Measurements from ENCODE around the gene LLCFC1. TPM values are rescaled to one million over a fixed set of nuclear protein-coding genes. Genes with fewer than 3 reads are reported as not detected.

LLCFC1 gene
- total RNA-seq, 1 donor from 2014 or later = not detected

DNA sequence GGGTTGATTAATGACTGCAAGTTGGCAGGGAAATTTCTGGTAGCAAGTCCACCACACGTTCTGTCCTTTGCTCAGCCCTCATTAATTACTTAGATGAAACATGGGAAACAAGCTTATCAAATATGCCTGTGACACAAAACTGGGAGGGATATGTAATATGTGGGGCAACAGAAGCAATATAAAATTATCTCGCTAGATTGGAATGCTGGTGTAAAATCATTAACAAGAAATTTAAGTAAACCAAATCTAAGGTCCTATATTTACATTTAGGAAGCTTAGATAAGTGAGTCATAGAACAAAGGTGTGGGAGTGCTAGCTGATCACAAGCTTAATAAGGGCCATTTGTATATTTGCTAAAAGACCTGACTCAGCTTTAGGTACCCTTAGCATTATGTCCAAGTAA is 29.3 kb upstream of the LLCFC1 start:
- DNase-seq (ENCODE audit: low spot score) = no peak

DNA sequence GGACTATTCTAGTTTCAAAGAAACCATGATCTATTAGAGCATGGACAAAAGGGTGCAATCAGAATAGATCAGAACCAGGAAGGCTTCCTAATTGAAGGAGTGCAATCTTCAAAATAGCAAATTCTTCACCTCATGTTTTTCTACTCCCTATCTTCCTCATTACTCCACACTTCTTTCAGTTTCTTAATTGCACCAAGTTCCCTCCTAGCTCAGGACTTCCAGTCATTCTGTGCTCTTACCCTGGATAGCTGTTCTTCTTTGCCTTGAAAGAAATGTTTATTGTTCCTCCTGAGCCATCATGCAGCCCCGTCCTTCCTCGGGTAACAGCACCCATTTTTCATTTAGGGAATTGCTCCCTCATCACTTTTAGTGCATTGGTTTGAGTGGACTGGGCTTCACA is 28.8 kb upstream of the LLCFC1 start:
- DNase-seq (ENCODE audit: low spot score) = no peak

DNA sequence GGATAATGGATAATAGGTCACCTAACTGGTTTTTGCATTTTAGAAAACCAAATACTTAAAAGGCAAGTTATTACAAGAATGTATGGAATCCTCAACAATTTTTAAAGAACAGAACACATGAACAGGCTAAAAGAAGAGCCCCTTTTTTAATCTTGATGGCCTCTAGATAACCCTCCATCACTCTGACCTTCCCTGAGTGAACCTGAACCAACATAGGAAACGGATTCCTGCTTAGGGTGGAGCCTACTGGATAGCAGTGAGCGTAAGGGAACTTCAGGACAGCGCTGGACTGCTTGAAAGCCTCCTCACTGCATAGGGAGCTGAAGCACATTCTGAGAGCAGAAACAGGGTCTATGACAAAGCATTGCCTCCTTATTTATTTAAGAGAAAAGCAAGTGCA is 26.2 kb upstream of the LLCFC1 start:
- DNase-seq (ENCODE audit: low spot score) = no peak

DNA sequence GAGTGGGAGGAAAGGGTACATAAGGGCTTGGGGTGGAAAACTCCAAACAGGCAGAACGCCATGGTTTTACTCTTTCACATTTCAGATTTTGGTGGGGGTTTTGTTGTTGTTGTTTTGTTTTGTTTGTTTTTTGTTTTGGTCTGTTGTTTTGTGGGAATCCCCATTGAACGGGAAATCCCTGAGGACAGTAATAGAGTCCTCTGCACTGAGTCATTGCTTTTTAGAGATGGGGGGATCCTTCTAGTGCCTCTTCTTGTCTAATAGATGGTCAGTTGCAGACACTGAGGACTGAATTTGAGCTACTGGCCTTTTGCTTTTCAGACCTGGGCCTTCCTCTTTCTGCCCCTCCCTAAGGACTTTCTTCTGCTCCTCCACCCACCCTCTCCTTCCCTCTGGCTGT is 25.7 kb upstream of the LLCFC1 start:
- no peak for DNase-seq (ENCODE audit: low spot score)

DNA sequence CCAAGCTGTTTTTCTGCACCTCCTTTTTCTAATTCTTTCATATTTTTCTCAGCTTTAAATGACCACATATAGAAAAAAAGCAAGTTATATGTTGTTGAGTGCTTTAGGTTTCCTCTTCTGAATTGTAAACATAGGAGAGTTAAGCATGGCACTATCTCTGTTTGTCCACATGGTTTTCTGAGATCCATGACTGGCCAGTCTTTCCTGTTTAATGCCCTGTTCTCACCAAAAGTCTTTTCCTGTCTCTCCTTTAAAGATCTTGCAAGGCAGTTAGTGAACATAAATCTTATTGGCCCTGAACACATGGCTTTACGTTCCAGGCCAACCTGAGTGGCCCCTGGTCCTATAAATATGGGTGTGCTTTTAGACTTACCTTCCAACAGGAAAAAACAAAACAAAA is 25.2 kb upstream of the LLCFC1 start:
- DNase-seq (ENCODE audit: low spot score) = no peak

DNA sequence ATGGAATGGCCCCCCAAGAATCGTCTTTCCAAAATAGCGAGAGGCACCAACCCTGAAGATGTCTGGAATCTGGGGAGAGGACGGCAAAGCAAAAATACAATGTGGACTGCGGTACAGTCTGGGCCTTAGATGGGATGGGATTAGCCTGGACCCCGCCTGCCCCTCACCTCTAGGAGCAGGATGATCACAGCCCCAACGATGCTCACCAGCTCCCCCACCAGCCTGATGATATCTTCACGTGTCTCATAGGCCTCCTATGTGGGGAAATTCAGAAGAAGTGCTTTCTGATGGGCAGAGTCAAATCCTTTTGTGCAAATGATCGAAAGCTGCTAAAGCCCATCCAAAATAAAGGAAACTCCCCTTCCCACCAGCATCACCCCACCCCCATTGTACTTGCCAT is 24.0 kb upstream of the LLCFC1 start:
- DNase-seq (ENCODE audit: low spot score) = no peak

DNA sequence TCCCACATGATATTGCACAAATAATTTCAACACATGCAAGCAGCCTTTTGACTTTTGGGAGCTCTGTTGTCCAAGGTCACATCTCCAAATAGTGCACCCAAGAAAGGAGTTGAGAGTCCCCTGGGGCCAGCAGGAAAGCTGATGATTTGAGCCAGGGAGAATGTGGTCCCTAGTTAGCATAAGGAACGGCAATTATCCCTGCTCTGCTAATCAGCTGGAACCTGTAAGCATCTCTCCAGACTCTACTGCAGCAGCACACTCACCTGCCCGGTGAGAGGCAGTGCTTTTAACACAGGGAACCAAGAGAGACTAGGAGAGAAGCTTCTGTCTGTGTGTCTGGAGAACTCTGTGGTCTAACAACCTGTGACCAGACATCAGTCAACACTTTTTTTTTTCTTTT is 22.8 kb upstream of the LLCFC1 start:
- no peak for DNase-seq (ENCODE audit: low spot score)

DNA sequence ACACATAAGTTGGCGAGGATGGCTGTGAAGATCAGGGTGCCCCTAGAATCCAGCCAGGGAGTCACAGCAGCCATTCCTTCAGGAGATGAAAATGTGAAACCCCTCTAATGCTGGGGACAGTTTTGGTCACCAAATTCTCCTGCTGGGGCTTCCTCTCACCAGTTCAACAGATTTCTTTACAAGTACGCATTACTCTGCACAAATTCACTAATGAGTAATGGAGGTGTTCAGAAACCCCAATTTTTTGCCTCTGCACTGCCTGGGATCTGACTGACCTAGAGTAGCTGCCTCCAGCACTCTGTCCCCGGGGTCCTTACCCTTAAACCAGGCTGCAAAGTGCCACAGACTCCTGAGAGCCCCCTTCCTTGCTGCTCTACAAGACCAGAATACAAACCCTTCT is 21.8 kb upstream of the LLCFC1 start:
- DNase-seq (ENCODE audit: low spot score) = no peak

DNA sequence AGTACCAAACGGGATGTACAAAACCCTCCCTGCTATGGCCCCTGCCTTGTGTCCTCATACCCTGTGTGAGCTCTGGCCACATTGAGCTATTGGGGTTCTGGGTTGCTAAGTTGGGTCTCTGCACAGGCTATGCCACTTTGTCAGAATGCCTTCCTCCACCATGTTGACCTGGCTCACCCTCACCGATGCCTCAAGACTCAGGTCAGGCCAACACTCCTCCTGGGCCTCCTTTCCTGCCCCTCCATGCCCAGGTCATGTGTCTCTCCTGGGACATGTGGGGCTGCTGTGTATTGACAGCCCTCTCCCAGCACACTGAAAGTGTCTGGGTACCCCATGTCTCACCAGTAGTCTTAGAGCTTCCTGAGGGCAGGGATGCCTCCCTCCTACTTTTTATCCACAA is 20.4 kb upstream of the LLCFC1 start:
- no peak for DNase-seq (ENCODE audit: low spot score)

DNA sequence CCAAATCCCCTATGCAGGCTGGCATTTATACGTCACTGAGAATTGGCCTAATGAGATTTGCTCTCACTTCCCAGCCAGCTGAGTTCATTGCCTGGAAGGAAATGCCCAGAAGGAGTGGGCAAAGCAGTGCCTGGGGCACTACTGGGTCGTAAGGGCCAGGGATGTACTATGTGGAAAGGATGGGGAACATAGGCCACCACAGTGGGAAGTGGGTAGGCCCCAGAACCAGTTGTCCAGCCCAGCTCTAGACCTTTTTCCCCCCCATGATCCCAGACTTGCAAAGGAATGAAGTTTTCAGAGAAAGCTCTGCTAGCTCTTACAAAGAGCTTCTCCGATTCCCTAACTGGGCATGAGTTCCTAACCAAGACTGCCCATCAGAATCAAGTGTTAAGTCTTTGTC is 19.6 kb upstream of the LLCFC1 start:
- DNase-seq (ENCODE audit: low spot score) = no peak

DNA sequence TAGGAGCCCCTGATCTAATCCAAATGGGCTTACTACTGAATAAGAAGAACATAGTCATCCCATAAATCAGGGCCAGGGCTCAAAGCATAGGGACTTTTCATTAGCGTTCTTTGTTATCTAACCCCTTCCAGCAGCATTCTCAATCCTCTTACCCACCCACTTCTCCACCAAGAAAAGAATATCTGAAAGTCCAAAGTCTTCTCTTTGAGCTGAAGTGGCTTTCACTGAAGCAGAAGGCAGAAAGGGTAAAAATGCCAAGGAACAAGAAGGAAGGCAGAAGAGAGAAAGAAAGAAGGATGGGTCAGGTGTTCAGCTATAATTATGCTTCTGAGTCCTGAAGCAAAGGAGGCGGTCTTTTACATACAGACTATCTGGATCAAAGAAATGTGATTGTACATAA is 15.9 kb upstream of the LLCFC1 start:
- no peak for DNase-seq (ENCODE audit: low spot score)

DNA sequence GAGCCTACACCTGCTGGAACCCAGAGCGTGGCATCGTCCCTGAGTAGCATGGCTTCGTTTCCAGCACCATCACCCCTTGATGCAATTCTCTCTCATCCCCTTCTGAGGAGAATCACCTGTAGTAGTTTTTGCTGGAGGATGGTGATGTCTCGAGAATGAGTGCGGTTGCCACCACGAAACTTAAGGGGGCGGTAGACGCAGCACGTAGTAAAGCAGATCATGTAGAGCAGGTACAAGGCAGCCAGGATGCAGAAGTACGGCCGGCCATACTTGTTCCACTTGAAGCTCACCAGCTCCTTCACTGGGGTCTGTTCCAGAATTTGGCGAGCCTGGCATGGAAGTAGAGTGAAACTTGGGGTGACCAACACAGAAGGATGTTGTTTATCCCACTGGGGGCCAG is 13.9 kb upstream of the LLCFC1 start:
- DNase-seq (ENCODE audit: low spot score) = no peak

DNA sequence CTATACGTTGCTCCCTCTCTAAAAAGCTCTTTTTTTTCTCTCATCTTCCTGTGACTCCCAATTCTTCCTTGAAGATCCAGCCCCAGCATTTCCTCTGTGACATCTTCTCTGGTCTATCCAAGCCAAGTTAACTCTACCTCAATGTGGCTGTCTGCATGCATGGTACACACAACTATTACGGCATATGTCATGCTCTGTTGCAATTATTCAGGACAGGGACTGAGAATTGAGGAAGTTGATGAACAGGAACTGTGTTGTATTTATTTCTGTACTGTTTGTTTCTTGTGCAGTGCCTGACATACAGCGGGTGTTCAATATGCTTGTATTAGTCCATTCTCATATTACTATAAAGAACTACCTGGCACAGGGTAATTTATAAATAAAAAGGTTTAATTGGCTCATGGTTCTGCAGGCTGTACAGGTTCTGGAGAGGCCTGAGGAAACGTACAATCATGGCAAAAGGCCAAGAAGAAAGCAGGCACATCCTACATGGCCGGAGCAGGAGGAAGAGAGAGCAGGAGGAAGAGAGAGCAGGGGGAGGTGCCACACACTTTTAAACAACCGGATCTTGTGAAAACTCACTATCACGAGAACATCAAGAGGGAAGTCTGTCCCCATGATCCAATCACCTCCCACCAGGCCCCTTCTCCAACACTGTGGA is 12.1 kb upstream of the LLCFC1 start:
- DNase-seq (ENCODE audit: low spot score) = no peak

DNA sequence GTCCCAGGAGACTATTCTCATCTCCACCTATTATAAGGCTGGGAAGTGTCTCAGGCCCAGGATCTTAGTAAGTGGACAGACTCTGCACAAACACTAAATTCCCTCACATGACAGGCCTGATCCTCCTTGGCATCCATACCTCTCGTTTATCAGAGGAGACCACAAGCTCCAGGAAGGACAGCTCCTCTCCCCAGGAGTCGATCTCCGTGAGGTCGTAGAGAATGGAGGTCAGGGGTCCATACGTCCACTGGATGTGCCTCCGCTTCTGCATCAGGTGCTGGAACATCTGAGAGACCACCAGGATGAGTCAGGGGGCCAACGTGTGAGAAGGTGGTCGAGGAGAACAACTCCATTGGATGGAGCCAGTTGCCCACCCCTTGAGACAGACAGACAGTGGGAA is 11.3 kb upstream of the LLCFC1 start:
- DNase-seq (ENCODE audit: low spot score) = no peak

DNA sequence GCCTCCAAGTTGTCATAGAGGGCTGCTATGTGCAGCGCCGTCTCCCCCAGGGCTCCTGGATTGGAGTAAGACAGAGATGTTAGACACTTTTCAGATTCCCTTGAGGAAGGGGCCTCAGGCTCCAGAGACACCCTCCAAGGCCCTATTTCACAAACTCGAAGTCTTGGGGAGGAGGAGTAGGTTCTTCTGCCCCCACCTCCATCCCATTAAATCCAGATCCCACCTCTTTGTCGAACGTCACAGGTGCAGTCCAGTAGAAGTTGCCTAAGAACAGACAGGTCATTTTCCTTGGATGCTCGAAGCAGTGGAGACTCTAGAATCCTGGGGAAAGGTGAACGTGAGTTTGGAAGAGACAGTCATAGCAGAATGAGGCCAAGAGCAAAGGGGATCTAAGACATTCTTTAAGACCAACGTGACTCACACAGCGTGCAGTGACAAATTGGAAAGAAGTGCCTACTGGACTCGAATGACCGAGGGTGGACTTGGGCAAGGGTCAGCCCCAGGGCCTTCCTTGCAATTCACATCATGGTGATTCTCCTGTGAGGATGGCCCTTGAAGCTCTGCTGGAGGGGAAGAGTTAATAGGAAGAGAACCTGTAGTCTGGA is 9.1 kb upstream of the LLCFC1 start:
- no peak for DNase-seq (ENCODE audit: low spot score)

DNA sequence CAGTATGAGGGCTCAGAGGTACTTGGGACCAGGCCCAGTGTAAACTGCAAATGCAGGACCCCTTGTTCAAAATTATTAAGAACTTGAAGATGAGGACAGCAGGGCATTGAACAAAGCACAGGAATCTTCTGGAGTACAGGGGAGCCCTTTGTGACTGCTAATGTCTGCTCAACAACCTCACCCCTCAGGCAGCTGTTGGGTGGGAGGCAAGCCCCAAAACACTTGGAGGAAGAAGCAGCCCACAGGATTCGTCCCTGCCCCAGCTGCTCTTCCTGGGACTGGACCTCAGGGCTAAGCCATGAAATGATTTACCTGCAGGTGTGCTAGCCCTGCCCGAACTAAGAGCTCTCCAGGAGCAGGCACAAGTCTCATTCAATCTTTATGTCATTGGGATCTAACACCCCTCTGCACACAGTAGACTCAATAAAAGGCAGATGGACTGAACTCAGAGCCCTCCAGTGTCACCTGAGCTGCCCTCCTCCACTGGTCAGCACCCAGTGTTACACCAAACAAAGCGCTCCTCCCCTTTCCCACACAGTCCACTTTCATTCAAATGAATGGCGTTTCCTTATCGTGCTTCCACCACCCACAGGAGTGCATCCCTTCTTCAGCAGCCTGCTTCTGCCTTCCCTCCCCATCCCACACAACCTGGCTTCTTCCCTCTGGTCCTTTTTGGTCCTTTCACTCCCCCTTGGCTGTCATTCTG is 6.7 kb upstream of the LLCFC1 start:
- DNase-seq (ENCODE audit: low spot score) = no peak

DNA sequence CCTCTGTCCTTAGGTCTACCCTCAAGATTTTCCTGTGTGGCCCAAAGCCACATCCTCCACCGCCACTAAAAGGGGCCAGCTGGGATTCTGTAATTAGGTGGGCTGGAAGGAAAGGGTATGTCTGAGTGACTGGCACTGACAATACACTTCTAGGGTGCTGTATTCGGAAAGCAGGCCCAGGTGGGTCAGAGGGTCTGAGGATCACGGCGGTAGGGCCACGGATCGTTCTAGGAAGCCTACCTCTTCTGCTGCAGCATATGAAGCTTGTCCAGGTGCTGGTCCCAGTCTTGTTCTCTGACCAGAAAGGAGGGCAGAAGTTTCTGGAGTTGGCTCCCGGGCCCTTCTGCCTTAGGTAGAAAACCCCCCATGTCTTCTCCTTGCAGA is 6.2 kb upstream of the LLCFC1 start:
- no peak for DNase-seq (ENCODE audit: low spot score)

DNA sequence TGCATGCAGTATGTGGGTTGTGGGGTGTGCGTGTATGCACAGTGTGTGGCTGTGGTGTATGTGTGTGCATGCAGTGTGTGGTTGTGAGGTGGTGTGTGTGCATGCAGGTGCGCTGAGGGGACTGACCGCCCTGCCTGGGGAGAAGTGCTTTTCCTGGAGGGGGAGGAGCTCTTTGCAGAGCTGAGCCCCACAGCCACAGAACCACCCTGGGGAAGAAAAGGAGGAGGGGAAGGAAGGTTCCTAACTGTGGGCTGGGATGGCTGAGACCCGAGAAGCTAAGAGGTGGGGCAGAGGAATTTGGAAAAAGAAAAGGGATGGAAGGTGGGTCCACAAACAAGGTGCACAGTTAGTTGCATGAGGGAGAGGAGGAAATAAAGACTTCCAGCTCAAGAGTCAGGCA is 5.7 kb upstream of the LLCFC1 start, which contains the start of gene TRPV5:
Gene TRPV5 (minus strand): TSS at position 123 of the 400 bp plus-strand sequence. CDS start 287 bp downstream, outside the sequence.
- DNase-seq (ENCODE audit: low spot score) = no peak

DNA sequence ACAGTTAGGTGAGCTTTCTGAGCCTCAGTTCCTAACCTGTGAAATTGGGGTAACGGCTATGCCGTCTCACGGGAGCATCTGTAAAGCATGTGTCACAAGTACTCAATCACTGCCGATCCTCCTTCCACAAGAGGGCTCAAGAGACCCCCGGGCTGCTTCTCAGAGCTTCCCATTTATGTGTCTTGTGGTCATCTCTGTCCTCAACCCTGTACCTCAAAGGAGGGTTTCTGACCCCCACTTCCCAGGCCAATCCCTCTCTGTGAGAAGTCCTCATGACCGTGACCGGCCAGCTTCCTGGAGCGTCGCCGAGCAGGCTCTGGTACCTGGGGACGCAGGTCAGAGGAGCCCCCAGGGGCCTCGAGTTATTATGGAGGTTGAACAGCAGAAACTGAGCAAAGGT is 5.2 kb upstream of the LLCFC1 start:
- no peak for DNase-seq (ENCODE audit: low spot score)

DNA sequence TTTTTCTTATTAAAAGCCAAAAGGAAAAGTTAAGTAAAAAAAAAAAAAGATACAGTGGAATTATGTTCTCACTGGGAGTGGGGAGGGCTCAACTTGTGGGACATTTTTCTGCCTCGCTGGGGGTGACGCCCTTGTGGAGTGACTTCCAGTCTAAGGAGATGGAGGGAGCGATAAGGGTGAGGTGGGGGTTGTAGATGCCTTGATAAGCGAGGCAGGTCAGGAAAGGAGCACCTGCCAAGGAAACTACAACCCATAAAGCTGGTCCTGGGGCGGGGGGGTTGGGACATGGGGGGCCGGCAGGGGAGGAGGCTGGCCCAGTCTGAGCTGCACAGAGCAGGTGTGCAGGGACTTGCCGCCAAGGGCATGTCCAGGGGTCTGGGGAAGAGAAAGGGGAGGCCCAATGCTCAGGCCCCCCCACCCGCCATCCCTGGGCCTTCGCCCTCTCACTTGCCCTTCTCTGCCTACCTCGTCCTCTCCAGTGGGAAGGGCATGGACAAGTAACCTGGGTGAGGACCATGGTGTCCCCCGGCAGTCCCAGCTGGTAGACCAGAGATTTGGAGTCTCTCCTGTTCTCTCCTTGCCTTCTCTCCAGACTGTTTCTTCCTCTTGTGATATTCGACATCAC is 3.2 kb upstream of the LLCFC1 start:
- DNase-seq (ENCODE audit: low spot score) = no peak

DNA sequence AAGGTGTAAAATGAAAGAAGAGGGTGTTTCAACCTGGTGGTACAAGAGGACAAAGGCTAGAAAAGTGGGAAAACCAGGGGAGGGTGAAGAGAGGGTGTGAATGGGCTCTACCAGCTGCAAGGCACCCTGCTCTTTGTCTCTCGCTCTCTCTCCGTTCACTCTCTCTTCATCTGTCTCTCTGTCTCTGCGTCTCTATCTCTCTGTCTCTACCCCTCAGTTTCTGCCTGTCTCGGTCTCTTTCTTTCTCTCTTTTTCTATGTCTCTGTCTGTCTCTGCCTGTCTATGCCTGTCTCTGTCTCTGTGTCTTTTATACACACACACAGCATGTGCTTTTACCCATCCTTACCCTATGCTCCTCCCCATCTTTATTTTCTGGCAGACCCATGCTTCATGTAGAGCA is 673 bp upstream of the LLCFC1 start:
- DNase-seq (ENCODE audit: low spot score) = no peak

DNA sequence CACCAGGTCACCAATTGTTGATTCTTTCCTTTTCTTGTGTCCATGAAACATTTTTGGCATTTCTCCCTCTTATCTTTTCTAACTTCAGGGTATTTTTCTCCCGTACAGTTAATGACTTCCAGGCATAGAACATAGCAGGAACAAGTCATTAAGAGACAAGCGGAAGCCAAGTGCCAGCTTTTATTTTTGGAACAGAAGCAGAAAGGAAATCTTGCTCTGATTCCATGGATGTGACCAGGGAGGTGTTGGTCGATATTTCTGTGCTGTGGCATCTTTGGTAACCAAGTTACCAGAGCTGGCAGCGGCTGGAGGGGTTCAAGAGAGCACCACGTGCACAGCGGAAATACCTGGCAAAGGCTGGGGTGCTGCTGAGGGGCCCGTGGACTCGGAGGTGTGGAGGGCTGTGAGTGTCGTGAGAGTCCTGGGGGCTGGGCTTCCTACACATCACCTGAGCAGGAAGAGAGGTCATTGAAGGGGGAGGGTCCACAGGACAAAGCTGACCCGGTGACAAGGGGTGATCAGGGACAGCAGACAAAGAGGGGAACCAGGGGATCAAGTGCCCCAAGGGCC is 1.8 kb downstream of the LLCFC1 start:
- DNase-seq (ENCODE audit: low spot score) = no peak

DNA sequence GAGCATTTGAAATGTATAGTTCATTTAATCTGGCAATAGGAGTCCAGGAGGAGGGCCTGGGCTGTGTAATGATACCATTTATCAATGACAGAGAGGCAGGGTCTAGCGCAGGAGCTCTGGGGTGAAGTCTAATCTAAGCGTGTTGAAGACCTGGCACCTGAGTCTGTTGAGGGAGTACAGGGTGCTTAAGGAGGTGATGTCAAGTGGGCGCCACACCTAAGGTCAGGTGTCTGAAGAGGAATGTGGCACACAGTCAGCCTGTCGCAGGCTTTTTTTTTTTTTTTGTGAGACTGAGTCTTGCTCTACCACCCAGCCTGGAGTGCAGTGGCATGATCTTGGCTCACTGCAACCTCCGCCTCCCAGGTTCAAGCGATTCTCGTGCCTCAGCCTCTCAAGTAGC is 2.3 kb downstream of the LLCFC1 start:
- DNase-seq (ENCODE audit: low spot score) = no peak

All from mucosa of gallbladder (tissue), 1 donor.